Ascending aorta (tissue), 2 donors: ENCODE data around the gene PHPT1. TPM values are rescaled to one million over a fixed set of nuclear protein-coding genes. Genes with fewer than 3 reads are reported as not detected.
"Not testable (repeated sequence)": the region's sequence is repeated elsewhere in the genome, so short reads cannot be mapped to it uniquely, and the experiment has no call there.

ENCODE experiments used
- DNase-seq, 2 donors: peaks; one replicate each; pipeline ENCODE4 v3.0.0-alpha.2; 2019; ENCODE audit warnings: low spot score in 2 of 2
- H3K27ac ChIP-seq, 2 donors: fragments of 200-600 bp; sonication (generic); one replicate each; pipeline ENCODE4 v1.5.1; 2016 to 2017; ENCODE audit warnings: mild to moderate bottlenecking in 1 of 2
- H3K27me3 ChIP-seq: fragments of 200-600 bp; sonication (generic); one replicate; pipeline ENCODE4 v1.5.1; 2017
- H3K36me3 ChIP-seq, 2 donors: fragments of 200-600 bp; sonication (generic); one replicate each; pipeline ENCODE4 v1.5.1; 2016
- H3K4me1 ChIP-seq, 2 donors: fragments of 200-600 bp; sonication (generic); one replicate each; pipeline ENCODE4 v1.5.1; 2016 to 2017; ENCODE audit warnings: mild to moderate bottlenecking in 1 of 2
- H3K4me3 ChIP-seq, 2 donors: fragments of 200-600 bp; sonication (generic); one replicate each; pipeline ENCODE4 v1.5.1; 2016 to 2017; ENCODE audit warnings: mild to moderate bottlenecking in 1 of 2
- H3K9me3 ChIP-seq, 2 donors: fragments of 200-600 bp; sonication (generic); one replicate each; pipeline ENCODE4 v1.5.1; 2016
- intact Hi-C: fragments of 100-400 bp; cut with DNase I; formaldehyde crosslinking; loops from one replicate; pipeline ENCODE4 v1.15.1; 2023
- total RNA-seq: library from RNA; depleted of rRNA; stranded (reverse); fragments of >200 nt; gene quantifications from one replicate; pipeline ENCODE4 v1.1.0, GENCODE V29; 2016
- TF ChIP-seq, protein P1 (sequence below), 3 experiments: fragments of 200-600 bp in 2 of 3; fragments of 450-650 bp in 1 of 3; sonication (generic) in 2 of 3; IDR thresholded peaks; one replicate each; pipeline ENCODE4 v1.5.1; 2016 to 2019; ENCODE audit warnings: antibody characterized with exemption in 3 of 3, mild to moderate bottlenecking in 1 of 3, moderate library complexity in 1 of 3

PHPT1 gene
- total RNA-seq, 1 donor from 2014 or later = 108 TPM

DNA sequence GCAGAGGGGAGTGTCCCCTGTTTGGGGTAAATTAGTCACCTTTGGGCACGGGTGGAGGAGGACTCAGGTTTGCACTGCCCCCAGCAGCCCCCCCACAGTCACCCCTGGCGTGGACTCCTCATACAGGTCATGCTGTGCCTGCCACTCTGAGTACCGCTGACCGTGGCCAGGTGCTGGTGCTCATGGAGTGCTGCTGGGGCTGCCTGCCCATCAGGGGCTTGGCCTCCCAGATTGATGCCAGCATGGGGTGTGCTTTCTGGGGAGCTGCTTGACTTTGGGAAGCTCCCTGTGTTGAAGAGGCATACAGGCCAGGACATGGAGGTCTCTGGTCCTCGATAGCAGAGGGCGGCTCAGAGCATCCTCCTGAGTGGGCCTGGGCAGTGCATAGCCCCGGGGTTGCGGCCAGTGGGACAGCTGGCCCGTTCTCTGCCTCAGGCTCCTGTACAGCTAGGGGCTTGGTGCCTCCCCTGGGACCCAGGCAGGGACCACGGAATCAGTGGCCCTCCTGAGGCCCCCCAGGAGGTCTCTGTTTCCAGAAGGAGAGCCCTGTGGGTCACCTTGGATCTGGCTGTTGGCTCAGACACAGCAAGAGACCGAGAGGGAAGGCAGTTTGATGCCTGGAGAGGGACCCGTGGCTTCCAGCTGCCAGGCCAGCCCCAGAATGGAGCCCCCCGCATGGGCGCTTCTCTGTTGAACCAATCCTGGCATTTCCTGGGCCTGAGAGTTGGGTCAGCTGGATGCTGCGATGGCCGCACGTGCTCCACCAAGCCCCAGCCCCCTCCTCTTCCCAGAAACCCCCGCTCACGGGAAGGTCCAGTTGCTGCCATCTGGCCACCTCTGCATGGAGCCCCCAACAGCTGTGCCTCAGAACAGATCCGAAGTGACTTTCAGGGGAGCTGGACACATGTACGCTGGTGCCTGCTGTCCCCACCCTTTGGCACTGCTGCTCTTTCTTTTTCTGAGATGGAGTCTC is 13.0 kb upstream of the PHPT1 start:
- H3K9me3 ChIP-seq = no peaks in the 10 kb centered on the region
- intact Hi-C loops = no loop called here
- H3K4me3 ChIP-seq = no peak overlapping the region
- no peak for DNase-seq
- no peak overlapping the region for H3K27ac ChIP-seq
- TF ChIP-seq, protein P1, sequence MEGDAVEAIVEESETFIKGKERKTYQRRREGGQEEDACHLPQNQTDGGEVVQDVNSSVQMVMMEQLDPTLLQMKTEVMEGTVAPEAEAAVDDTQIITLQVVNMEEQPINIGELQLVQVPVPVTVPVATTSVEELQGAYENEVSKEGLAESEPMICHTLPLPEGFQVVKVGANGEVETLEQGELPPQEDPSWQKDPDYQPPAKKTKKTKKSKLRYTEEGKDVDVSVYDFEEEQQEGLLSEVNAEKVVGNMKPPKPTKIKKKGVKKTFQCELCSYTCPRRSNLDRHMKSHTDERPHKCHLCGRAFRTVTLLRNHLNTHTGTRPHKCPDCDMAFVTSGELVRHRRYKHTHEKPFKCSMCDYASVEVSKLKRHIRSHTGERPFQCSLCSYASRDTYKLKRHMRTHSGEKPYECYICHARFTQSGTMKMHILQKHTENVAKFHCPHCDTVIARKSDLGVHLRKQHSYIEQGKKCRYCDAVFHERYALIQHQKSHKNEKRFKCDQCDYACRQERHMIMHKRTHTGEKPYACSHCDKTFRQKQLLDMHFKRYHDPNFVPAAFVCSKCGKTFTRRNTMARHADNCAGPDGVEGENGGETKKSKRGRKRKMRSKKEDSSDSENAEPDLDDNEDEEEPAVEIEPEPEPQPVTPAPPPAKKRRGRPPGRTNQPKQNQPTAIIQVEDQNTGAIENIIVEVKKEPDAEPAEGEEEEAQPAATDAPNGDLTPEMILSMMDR (IDR thresholded peaks at IDR 0.05) = no peak
- H3K36me3 ChIP-seq = peaks cover 28 to 69% of the 10 kb centered on the region in 2 donors
- H3K4me1 ChIP-seq = no peaks in the 10 kb centered on the region
- H3K27me3 ChIP-seq = no peaks in the 10 kb centered on the region

DNA sequence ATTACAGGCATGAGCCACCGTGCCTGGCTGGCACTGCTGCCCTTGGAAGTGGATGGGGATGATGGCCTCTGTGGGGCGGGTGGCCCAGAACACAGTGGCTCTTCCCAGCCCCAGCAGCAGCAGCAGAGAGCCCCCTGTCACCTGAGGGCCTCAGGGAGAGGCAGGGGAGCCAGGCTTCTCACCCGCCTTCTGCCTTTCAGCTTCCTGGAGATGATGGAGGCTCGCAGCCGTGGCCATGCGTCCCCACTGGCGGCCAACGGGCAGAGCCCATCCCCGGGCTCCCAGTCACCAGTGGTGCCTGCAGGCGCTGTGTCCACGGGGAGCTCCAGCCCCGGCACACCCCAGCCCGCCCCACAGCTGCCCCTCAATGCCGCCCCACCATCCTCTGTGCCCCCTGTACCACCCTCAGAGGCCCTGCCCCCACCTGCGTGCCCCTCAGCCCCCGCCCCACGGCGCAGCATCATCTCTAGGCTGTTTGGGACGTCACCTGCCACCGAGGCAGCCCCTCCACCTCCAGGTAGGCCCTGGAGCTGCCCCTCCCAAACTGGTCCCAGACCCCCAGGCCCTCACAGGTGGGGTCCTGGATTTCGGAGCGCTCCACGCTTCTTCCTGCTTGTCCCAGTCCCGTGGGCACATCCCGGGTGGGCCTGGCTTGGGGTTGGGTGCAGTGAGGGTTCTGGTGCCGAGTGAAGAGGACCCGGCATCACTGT is 11.9 kb upstream of the PHPT1 start:
- H3K4me1 ChIP-seq = peaks cover 0 to 3% of the 10 kb centered on the region in 2 donors
- H3K36me3 ChIP-seq = peaks cover 18 to 60% of the 10 kb centered on the region in 2 donors
- no peak overlapping the region for H3K27ac ChIP-seq
- DNase-seq = no peak
- H3K9me3 ChIP-seq = no peaks in the 10 kb centered on the region
- intact Hi-C loops = no loop called here
- no peaks in the 10 kb centered on the region for H3K27me3 ChIP-seq
- no peak overlapping the region for H3K4me3 ChIP-seq
- TF ChIP-seq, protein P1 (IDR thresholded peaks at IDR 0.05) = no peak

DNA sequence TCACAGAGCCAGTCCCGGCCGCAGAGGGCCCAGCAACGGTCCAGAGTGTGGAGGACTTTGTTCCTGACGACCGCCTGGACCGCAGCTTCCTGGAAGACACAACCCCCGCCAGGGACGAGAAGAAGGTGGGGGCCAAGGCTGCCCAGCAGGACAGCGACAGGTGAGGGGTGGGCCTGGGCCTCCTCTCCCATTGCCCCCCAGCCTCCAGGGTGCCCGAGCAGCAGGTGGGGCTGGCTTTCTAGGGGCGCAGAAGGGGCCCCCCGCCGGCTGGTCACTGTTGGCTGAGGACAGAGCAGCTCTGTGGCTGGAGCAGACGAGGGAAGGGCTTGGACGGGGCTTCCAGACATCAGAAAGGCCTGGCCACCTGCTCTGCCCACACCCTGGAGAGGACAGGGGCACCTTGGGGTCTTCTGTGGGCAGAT is 11.3 kb upstream of the PHPT1 start:
- H3K9me3 ChIP-seq, H3K27ac ChIP-seq, DNase-seq, H3K27me3 ChIP-seq, H3K4me1 ChIP-seq, intact Hi-C loops, H3K4me3 ChIP-seq: not testable (repeated sequence)
- H3K36me3 ChIP-seq = peaks cover 17 to 54% of the 10 kb centered on the region in 2 donors

- H3K36me3 ChIP-seq = peaks cover 17 to 53% of the 10 kb centered on the region in 2 donors
- DNase-seq = no peak
- H3K27me3 ChIP-seq = peaks cover 5% of the 10 kb centered on the region
- H3K27ac ChIP-seq = no peak overlapping the region
- H3K9me3 ChIP-seq = no peaks in the 10 kb centered on the region
- H3K4me1 ChIP-seq = peaks cover 3 to 14% of the 10 kb centered on the region in 2 donors
- intact Hi-C loops = no loop called here
- TF ChIP-seq, protein P1 (IDR thresholded peaks at IDR 0.05) = no peak
- no peak overlapping the region for H3K4me3 ChIP-seq
These were observed 10.6 kb upstream of the PHPT1 start for GRCh38 chr9:136838314-136839228.

DNA sequence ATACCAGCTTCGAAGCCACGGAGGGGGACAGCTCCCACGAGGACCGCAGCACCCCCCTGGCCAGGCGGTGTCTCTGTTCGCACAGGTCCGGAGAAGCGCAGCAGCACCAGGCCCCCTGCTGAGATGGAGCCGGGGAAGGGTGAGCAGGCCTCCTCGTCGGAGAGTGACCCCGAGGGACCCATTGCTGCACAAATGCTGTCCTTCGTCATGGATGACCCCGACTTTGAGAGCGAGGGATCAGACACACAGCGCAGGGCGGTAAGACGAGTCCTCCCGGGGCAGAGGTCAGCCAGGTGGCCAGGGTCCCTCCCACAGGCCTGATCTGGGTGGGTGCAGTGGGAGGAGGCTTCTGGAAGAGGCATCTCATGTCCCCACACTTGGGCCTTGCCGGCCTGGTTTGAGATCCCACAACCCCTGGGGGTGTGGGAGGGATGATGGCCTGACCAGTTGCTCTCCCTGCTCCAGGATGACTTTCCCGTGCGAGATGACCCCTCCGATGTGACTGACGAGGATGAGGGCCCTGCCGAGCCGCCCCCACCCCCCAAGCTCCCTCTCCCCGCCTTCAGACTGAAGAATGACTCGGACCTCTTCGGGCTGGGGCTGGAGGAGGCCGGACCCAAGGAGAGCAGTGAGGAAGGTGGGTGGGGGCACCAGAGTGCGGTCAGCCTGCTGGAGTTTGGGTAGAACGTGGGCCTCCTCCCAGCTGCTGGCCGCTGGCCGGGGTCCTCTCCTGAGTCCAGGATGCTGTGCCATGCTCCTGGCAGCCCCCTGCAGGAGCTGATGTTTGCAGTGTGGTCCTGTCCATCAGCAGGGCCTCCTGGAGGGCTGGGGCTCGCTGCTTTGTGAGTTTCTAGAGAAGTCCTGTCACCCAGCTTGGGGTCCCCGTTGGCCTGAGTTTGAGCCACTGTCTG is 9.7 kb upstream of the PHPT1 start:
- H3K4me3 ChIP-seq = no peak overlapping the region
- no peak for DNase-seq
- no peak overlapping the region for H3K27ac ChIP-seq
- TF ChIP-seq, protein P1 (IDR thresholded peaks at IDR 0.05) = no peak
- peaks cover 17 to 53% of the 10 kb centered on the region in 2 donors for H3K36me3 ChIP-seq
- peaks cover 11% of the 10 kb centered on the region for H3K27me3 ChIP-seq
- no peaks in the 10 kb centered on the region for H3K9me3 ChIP-seq
- peaks cover 3 to 22% of the 10 kb centered on the region in 2 donors for H3K4me1 ChIP-seq
- intact Hi-C loops = no loop called here
